Vagina (tissue), 2 donors: Measurements from ENCODE around the gene EWSR1.

Experiments
- CTCF ChIP-seq, 3 experiments: fragments of 450-650 bp in 2 of 3; fragments of 200-600 bp in 1 of 3; sonication (generic) in 1 of 3; IDR thresholded peaks; one replicate each; pipeline ENCODE4 v1.5.1; 2017 to 2019; ENCODE audit warnings: antibody characterized with exemption in 3 of 3, mild to moderate bottlenecking in 2 of 3, moderate library complexity in 2 of 3
- POLR2A ChIP-seq, 2 donors: fragments of 450-650 bp; IDR thresholded peaks; one replicate each; pipeline ENCODE4 v1.6.1; 2017; ENCODE audit warnings: antibody characterized with exemption in 2 of 2, mild to moderate bottlenecking in 2 of 2, moderate library complexity in 2 of 2

DNA sequence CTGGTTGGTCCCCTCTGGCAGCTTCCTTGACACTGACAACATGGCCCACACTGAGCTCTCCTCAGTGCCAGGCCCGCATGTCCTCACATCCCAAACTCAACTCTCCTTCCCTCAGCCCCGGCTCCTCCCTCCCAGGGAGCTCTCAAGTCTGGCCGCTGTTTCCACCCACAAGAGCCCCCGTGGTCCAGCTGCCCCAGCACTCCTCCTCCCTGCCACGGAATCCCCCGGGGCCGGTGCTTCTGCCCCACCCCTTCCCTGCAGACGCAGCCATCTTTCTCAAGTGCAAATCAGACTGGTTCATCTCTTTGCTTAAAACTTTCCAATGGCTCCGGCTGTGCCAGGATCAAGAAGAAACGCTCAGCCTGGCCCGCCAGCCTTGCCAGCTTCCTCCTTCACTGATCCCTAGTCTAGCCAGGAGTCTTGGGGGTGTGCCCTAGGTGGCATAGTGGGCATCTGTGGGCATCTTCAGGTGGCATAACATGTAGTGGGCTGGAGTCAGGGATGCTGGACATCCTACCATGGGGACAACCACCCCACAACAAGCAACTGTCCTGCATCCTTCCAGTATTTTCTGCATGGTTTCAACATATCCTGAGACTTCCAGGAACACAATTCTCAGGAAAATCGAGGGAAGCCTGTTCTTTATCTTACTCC, 69.7 kb downstream of the EWSR1 start:
- TF ChIP-seq CTCF (IDR thresholded peaks at IDR 0.05) (no peak), POLR2A (IDR thresholded peaks at IDR 0.05) (no peak)
